Neural progenitor cell (in vitro differentiated cells): Measurements from ENCODE around the gene MED12L. TPM values are rescaled to one million over a fixed set of nuclear protein-coding genes. Genes with fewer than 3 reads are reported as not detected.

Experiments used
- DNase-seq: peaks from one replicate; pipeline ENCODE4 v3.0.0-alpha.2; 2016; ENCODE audit warnings: low spot score
- H2AFZ ChIP-seq: fragments of 200-600 bp; sonication (generic); replicated peaks from 2 replicates; pipeline ENCODE4 v1.6.1; 2016; ENCODE audit warnings: antibody characterized with exemption
- H3F3A ChIP-seq: fragments of 200-600 bp; sonication (generic); 2 replicates; pipeline ENCODE4 v1.6.1; 2016; ENCODE audit warnings: antibody characterized with exemption, low read depth
- H3K27ac ChIP-seq: fragments of 200-600 bp; sonication (generic); 2 replicates; pipeline ENCODE4 v1.5.1; 2016; ENCODE audit warnings: mild to moderate bottlenecking
- H3K27me3 ChIP-seq: fragments of 200-600 bp; sonication (generic); 2 replicates; pipeline ENCODE4 v1.6.1; 2016; ENCODE audit warnings: mild to moderate bottlenecking, moderate library complexity
- H3K36me3 ChIP-seq: fragments of 200-600 bp; sonication (generic); 2 replicates; pipeline ENCODE4 v1.5.1; 2016
- H3K4me1 ChIP-seq: fragments of 200-600 bp; sonication (generic); 2 replicates; pipeline ENCODE4 v1.6.1; 2016; ENCODE audit warnings: mixed run types
- H3K4me2 ChIP-seq: fragments of 200-600 bp; sonication (generic); 2 replicates; pipeline ENCODE4 v1.6.1; 2016
- H3K4me3 ChIP-seq: fragments of 200-600 bp; sonication (generic); 2 replicates; pipeline ENCODE4 v1.5.1; 2016
- H3K79me2 ChIP-seq: fragments of 200-600 bp; sonication (generic); 2 replicates; pipeline ENCODE4 v1.6.1; 2016; ENCODE audit warnings: low read depth
- H3K9ac ChIP-seq: fragments of 200-600 bp; sonication (generic); 2 replicates; pipeline ENCODE4 v1.6.1; 2016
- H3K9me3 ChIP-seq: fragments of 200-600 bp; sonication (generic); 2 replicates; pipeline ENCODE4 v1.5.1; 2016; ENCODE audit warnings: low read depth
- H4K20me1 ChIP-seq: fragments of 200-600 bp; sonication (generic); 2 replicates; pipeline ENCODE4 v1.6.1; 2016; ENCODE audit warnings: low read depth
- H3K27ac Mint-ChIP-seq: 3 replicates; pipeline ENCODE4 v1.8.0; 2021; ENCODE audit warnings: mixed read lengths
- H3K27me3 Mint-ChIP-seq: 2 replicates; pipeline ENCODE4 v1.8.0; 2022; ENCODE audit warnings: low read depth, mild to moderate bottlenecking, inconsistent platforms, moderate library complexity, mixed read lengths; ENCODE audit not compliant: insufficient read depth
- H3K36me3 Mint-ChIP-seq: 3 replicates; pipeline ENCODE4 v1.8.0; 2021; ENCODE audit warnings: mixed read lengths
- H3K4me1 Mint-ChIP-seq: 3 replicates; pipeline ENCODE4 v1.8.0; 2021; ENCODE audit warnings: mixed read lengths
- H3K4me3 Mint-ChIP-seq: 3 replicates; pipeline ENCODE4 v1.8.0; 2021; ENCODE audit warnings: mild to moderate bottlenecking, moderate library complexity, mixed read lengths
- H3K9me3 Mint-ChIP-seq: 3 replicates; pipeline ENCODE4 v1.8.0; 2020; ENCODE audit warnings: mixed read lengths
- CTCF ChIP-seq: fragments of 200-600 bp; sonication (generic); IDR thresholded peaks from 2 replicates; pipeline ENCODE4 v1.5.1; 2017; ENCODE audit warnings: antibody characterized with exemption, mild to moderate bottlenecking
- EZH2 ChIP-seq: fragments of 200-600 bp; sonication (generic); IDR thresholded peaks from 2 replicates; pipeline ENCODE4 v1.6.1; 2017; ENCODE audit warnings: antibody characterized with exemption, mild to moderate bottlenecking, moderate library complexity
- EZH2phosphoT487 ChIP-seq: fragments of 200-600 bp; sonication (generic); IDR thresholded peaks from 2 replicates; pipeline ENCODE4 v1.6.1; 2017; ENCODE audit warnings: antibody characterized with exemption
- total RNA-seq: library from RNA; depleted of rRNA; stranded (reverse); fragments of >200 nt; gene quantifications from 2 replicates; pipeline ENCODE4 v1.2.3, GENCODE V29; 2015; ENCODE audit warnings: low replicate concordance

MED12L gene
- total RNA-seq, 1 donor from 2014 or later, result 16.5 TPM

- H3K36me3 ChIP-seq, result no peaks in the 10 kb centered on the region
- H3K4me3 ChIP-seq, result no peak overlapping the region
- Mint-ChIP-seq H3K36me3 (peaks cover 5% of the 10 kb centered on the region), H3K9me3 (no peaks in the 10 kb centered on the region), H3K4me3 (no peak overlapping the region), H3K27me3 (no peaks in the 10 kb centered on the region), H3K4me1 (peaks cover 7% of the 10 kb centered on the region), H3K27ac (no peak overlapping the region)
- DNase-seq, result no peak
- no peak overlapping the region for H2AFZ ChIP-seq
- H3K9ac ChIP-seq, result no peak overlapping the region
- peaks cover 5% of the 10 kb centered on the region for H3K4me1 ChIP-seq
- H3K9me3 ChIP-seq, result no peaks in the 10 kb centered on the region
- no peaks in the 10 kb centered on the region for H3K27me3 ChIP-seq
- H3F3A ChIP-seq, result peaks cover 5% of the 10 kb centered on the region
- TF ChIP-seq EZH2 (no peak), EZH2phosphoT487 (no peak), CTCF (no peak)
- H3K4me2 ChIP-seq, result no peak overlapping the region
- no peak overlapping the region for H3K27ac ChIP-seq
- no peaks in the 10 kb centered on the region for H3K79me2 ChIP-seq
- no peaks in the 10 kb centered on the region for H4K20me1 ChIP-seq
Observed at GRCh38 chr3:151305775-151306151, 220.3 kb downstream of the MED12L start.

- peaks cover 5% of the 10 kb centered on the region for H3K36me3 Mint-ChIP-seq
- Histone ChIP-seq H3K4me3 (no peak overlapping the region), H2AFZ (no peak overlapping the region), H4K20me1 (no peaks in the 10 kb centered on the region), H3K4me2 (no peak overlapping the region), H3K27me3 (no peaks in the 10 kb centered on the region), H3K36me3 (no peaks in the 10 kb centered on the region), H3K9me3 (no peaks in the 10 kb centered on the region), H3K4me1 (peaks cover 5% of the 10 kb centered on the region), H3K27ac (no peak overlapping the region), H3K9ac (no peak overlapping the region), H3K79me2 (no peaks in the 10 kb centered on the region), H3F3A (peaks cover 5% of the 10 kb centered on the region)
- no peak for DNase-seq
- no peaks in the 10 kb centered on the region for H3K27me3 Mint-ChIP-seq
- H3K4me3 Mint-ChIP-seq, result no peak overlapping the region
- H3K4me1 Mint-ChIP-seq, result peaks cover 7% of the 10 kb centered on the region
- no peaks in the 10 kb centered on the region for H3K9me3 Mint-ChIP-seq
- TF ChIP-seq EZH2 (no peak), EZH2phosphoT487 (no peak), CTCF (no peak)
- H3K27ac Mint-ChIP-seq, result no peak overlapping the region
Observed at GRCh38 chr3:151306168-151306810, 220.8 kb downstream of the MED12L start.

GRCh38 chr3:151307131-151307530 is 221.7 kb downstream of the MED12L start:
- Mint-ChIP-seq H3K27ac (no peak overlapping the region), H3K9me3 (no peaks in the 10 kb centered on the region), H3K4me3 (no peak overlapping the region), H3K27me3 (no peaks in the 10 kb centered on the region), H3K36me3 (peaks cover 5% of the 10 kb centered on the region), H3K4me1 (peaks cover 7% of the 10 kb centered on the region)
- H3K9ac ChIP-seq, result no peak overlapping the region
- H4K20me1 ChIP-seq, result no peaks in the 10 kb centered on the region
- no peak overlapping the region for H3K27ac ChIP-seq
- no peak overlapping the region for H2AFZ ChIP-seq
- peaks cover 5% of the 10 kb centered on the region for H3F3A ChIP-seq
- H3K36me3 ChIP-seq, result no peaks in the 10 kb centered on the region
- TF ChIP-seq EZH2, result no peak
- TF ChIP-seq CTCF, result no peak
- no peak for TF ChIP-seq EZH2phosphoT487
- peaks cover 5% of the 10 kb centered on the region for H3K4me1 ChIP-seq
- H3K27me3 ChIP-seq, result no peaks in the 10 kb centered on the region
- H3K9me3 ChIP-seq, result no peaks in the 10 kb centered on the region
- no peaks in the 10 kb centered on the region for H3K79me2 ChIP-seq
- no peak overlapping the region for H3K4me2 ChIP-seq
- no peak overlapping the region for H3K4me3 ChIP-seq
- DNase-seq, result no peak
